GM12892 (cell line): ENCODE results near the gene ZFYVE28.

Experiments
- POLR2A ChIP-seq: IDR thresholded peaks from 2 replicates; pipeline ENCODE4 v1.6.1; 2011; ENCODE audit warnings: low read depth, low read length, control low read depth
- POLR2AphosphoS5 ChIP-seq: IDR thresholded peaks from 2 replicates; pipeline ENCODE4 v1.6.1; 2011; ENCODE audit warnings: low read depth, low read length, control low read depth

DNA sequence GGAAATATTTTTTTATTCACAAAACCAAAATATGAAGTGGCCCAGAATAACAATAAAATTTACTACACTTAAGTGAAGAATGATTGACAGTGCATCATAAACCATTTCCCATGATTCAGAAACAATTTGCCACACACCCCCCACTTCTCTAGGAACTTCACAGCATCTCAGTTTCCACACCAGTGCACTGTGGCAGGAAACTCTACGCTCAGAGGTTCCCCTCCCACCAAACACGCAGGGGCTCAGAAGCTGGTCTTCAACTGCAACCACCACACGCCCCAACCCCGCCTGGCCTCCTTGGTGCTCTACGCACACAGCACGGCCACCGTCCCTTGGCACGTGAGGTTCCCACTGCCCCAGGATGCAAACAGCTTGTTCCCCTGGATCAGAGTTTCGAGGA is 63.7 kb downstream of the ZFYVE28 start:
- no peak for TF ChIP-seq POLR2AphosphoS5
- no peak for TF ChIP-seq POLR2A
